HEK293 (cell line): ENCODE data around the gene MOB1A.

Experiments used
- CTCF ChIP-seq: fragments of 450-650 bp; formaldehyde crosslinking; IDR thresholded peaks from 2 replicates; pipeline ENCODE4 v1.5.1; 2016; ENCODE audit warnings: missing biosample characterization, missing genetic modification characterization
- HOXA7 ChIP-seq: sonication (generic); formaldehyde crosslinking; IDR thresholded peaks from 2 replicates; pipeline ENCODE4 v1.8.1; 2022; ENCODE audit warnings: missing genetic modification reagents, borderline replicate concordance
- PRDM1 ChIP-seq: fragments of 450-650 bp; formaldehyde crosslinking; IDR thresholded peaks from 2 replicates; pipeline ENCODE4; 2016; ENCODE audit warnings: missing biosample characterization, missing genetic modification characterization
- PRDM6 ChIP-seq: fragments of 450-650 bp; formaldehyde crosslinking; IDR thresholded peaks from 2 replicates; pipeline ENCODE4 v1.5.1; 2017; ENCODE audit warnings: missing biosample characterization, missing genetic modification characterization
- ZNF274 ChIP-seq, 2 experiments: fragments of 200-500 bp in 1 of 2; fragments of 450-650 bp in 1 of 2; sonication (Bioruptor generic) in 1 of 2; formaldehyde crosslinking in 1 of 2; IDR thresholded peaks; 2 replicates each; pipeline versions ENCODE4 v1.5.1 to v1.6.1; 2014 to 2016; ENCODE audit warnings: borderline replicate concordance in 1 of 2, inconsistent platforms in 1 of 2, low read length in 1 of 2, missing biosample characterization in 1 of 2, missing genetic modification characterization in 1 of 2
- ZNF292 ChIP-seq: fragments of 450-650 bp; formaldehyde crosslinking; IDR thresholded peaks from 2 replicates; pipeline ENCODE4 v1.5.1; 2016; ENCODE audit warnings: low read depth, missing biosample characterization, missing genetic modification characterization, borderline replicate concordance
- ZNF600 ChIP-seq: fragments of 450-650 bp; formaldehyde crosslinking; IDR thresholded peaks from 2 replicates; pipeline ENCODE4 v1.5.1; 2016; ENCODE audit warnings: missing biosample characterization, missing genetic modification characterization
- ZNF670 ChIP-seq: fragments of 450-650 bp; formaldehyde crosslinking; IDR thresholded peaks from 2 replicates; pipeline ENCODE4 v1.5.1; 2016; ENCODE audit warnings: missing biosample characterization, missing genetic modification characterization, low read depth

GRCh38 chr2:74206180-74206688, 27.6 kb upstream of the MOB1A start:
- TF ChIP-seq PRDM1 (tag by site-specific recombination) (no peak), ZNF292 (tag by site-specific recombination) (no peak), ZNF274 (IDR thresholded peaks at IDR 0.05; ENCODE audit: low read length) (no peak), ZNF274 (tag by site-specific recombination; IDR thresholded peaks at IDR 0.05; ENCODE audit: borderline replicate concordance) (no peak), ZNF670 (tag by site-specific recombination) (no peak), CTCF (tag by site-specific recombination) (no peak), ZNF600 (tag by site-specific recombination) (no peak), PRDM6 (tag by site-specific recombination) (no peak), HOXA7 (CRISPR knock-in tag) (no peak)
